K562 (cell line): ENCODE measurements around the gene IL23R. TPM values are rescaled to one million over a fixed set of nuclear protein-coding genes. Genes with fewer than 3 reads are reported as not detected.

Experiments
- ATAC-seq: fragments of 200-7000 bp; cut with Tn5 transposase; 3 replicates; pipeline ENCODE4 v1.9.1; 2020; ENCODE audit warnings: moderate library complexity
- BruUV-seq: library from RNA; stranded (reverse); fragments of 400-500 nt; replicated peaks from 2 replicates; lab custom pipeline; 2021; lab: Mats Ljungman, UMichigan
- CTCF ChIA-PET: fragments of 300-600 bp; formaldehyde crosslinking; extraction: SDS; loops from one replicate; lab custom pipeline; 2021; ENCODE audit warnings: low intra/inter-chr PET ratio; lab: Yijun Ruan, JAX
- POLR2A ChIA-PET: fragments of 300-600, 350-650 bp; sonication (Branson Sonifier 250); formaldehyde crosslinking; extraction: SDS; loops from one replicate; lab custom pipeline; 2021; ENCODE audit warnings: antibody characterized with exemption, inconsistent platforms; lab: Yijun Ruan, JAX
- DNase-seq, 4 experiments: peaks; one replicate each; pipeline versions ENCODE4 v3.0.0 to v3.0.0-alpha.2; 2011 to 2018; ENCODE audit warnings: low spot score in 3 of 4, mixed read lengths in 3 of 4; ENCODE audit errors: extremely low read depth in 1 of 4
- FAIRE-seq: peaks from 2 replicates; lab custom pipeline; 2011; peaks lifted over from hg19 to GRCh38; lab: Jason Lieb, UNC
- H2AFZ ChIP-seq: 2 replicates; pipeline ENCODE4 v1.6.0; 2011; ENCODE audit warnings: low read depth, low read length, control low read depth, inconsistent platforms
- H3K27ac ChIP-seq: fragments of 200-600 bp; 3 replicates; pipeline ENCODE4 v1.8.0; 2011; ENCODE audit warnings: low read depth, mild to moderate bottlenecking, control low read depth, inconsistent platforms, low read length, moderate library complexity, mixed read lengths; ENCODE audit errors: extremely low read depth
- H3K27me3 ChIP-seq, 2 experiments: fragments of 300-600 bp in 1 of 2; 2 replicates in 1 of 2; 3 replicates in 1 of 2; pipeline versions ENCODE4 v1.6.0 to v1.8.0; 2011; ENCODE audit warnings: inconsistent platforms in 2 of 2, low read length in 2 of 2, mild to moderate bottlenecking in 1 of 2, mixed read lengths in 1 of 2, moderate library complexity in 1 of 2; ENCODE audit not compliant: control insufficient read depth in 2 of 2, insufficient read depth in 2 of 2
- H3K36me3 ChIP-seq: fragments of 300-600 bp; 3 replicates; pipeline ENCODE4 v1.8.0; 2011; ENCODE audit warnings: mild to moderate bottlenecking, low read length, inconsistent platforms; ENCODE audit not compliant: control insufficient read depth, insufficient read depth
- H3K4me1 ChIP-seq, 2 experiments: fragments of 200-600 bp in 1 of 2; replicated peaks in 1 of 2; 2 replicates in 1 of 2; 3 replicates in 1 of 2; pipeline versions ENCODE4 v1.5.1 to v1.8.0; 2011; ENCODE audit warnings: inconsistent platforms in 2 of 2, low read length in 2 of 2, mild to moderate bottlenecking in 1 of 2, mixed read lengths in 1 of 2, moderate library complexity in 1 of 2; ENCODE audit not compliant: control insufficient read depth in 2 of 2, insufficient read depth in 2 of 2
- H3K4me2 ChIP-seq: 2 replicates; pipeline ENCODE4 v1.6.1; 2011; ENCODE audit warnings: low read length, control low read depth, inconsistent platforms, mixed read lengths; ENCODE audit not compliant: insufficient read depth
- H3K4me3 ChIP-seq: fragments of 200-600 bp; sonication (generic), shearing (Covaris generic); 2 replicates; pipeline ENCODE4 v1.5.1; 2016; ENCODE audit warnings: control low read depth, inconsistent platforms
- H3K79me2 ChIP-seq: fragments of 200-600 bp; 3 replicates; pipeline ENCODE4 v1.8.0; 2011; ENCODE audit warnings: low read length, inconsistent platforms; ENCODE audit not compliant: control insufficient read depth, insufficient read depth
- H3K9ac ChIP-seq, 2 experiments: 2 replicates each; pipeline versions ENCODE4 v1.6.0 to v1.6.1; 2011; ENCODE audit warnings: low read depth in 2 of 2, low read length in 2 of 2, control low read depth in 1 of 2, inconsistent platforms in 1 of 2, mild to moderate bottlenecking in 1 of 2, mixed read lengths in 1 of 2; ENCODE audit not compliant: insufficient read depth in 1 of 2
- H3K9me1 ChIP-seq: one replicate; pipeline ENCODE4 v1.6.0; 2011; ENCODE audit warnings: inconsistent platforms, mild to moderate bottlenecking, low read length, moderate library complexity; ENCODE audit not compliant: control insufficient read depth, insufficient read depth
- H3K9me3 ChIP-seq: replicated peaks from 2 replicates; pipeline ENCODE4 v1.5.1; 2011; ENCODE audit warnings: low read depth, low read length, inconsistent platforms; ENCODE audit not compliant: control insufficient read depth, insufficient read depth
- H4K20me1 ChIP-seq: replicated peaks from 2 replicates; pipeline ENCODE4 v1.6.1; 2011; ENCODE audit warnings: low read length, inconsistent platforms, mixed read lengths; ENCODE audit not compliant: control insufficient read depth, insufficient read depth
- BRF2 ChIP-seq: IDR thresholded peaks from 3 replicates; pipeline ENCODE4 v1.6.1; 2011; ENCODE audit warnings: borderline replicate concordance, mild to moderate bottlenecking; ENCODE audit not compliant: insufficient read length, insufficient read depth
- CTCFL ChIP-seq: IDR thresholded peaks from 2 replicates; pipeline ENCODE4 v1.6.1; 2011; ENCODE audit warnings: borderline replicate concordance, low read depth, mild to moderate bottlenecking, moderate library complexity, low read length; ENCODE audit not compliant: insufficient read depth, poor library complexity, severe bottlenecking
- KDM4B ChIP-seq, 2 experiments: fragments of 450-650 bp in 1 of 2; sonication (generic) in 1 of 2; IDR thresholded peaks; 2 replicates each; pipeline ENCODE4 v1.6.1; 2016 to 2017; ENCODE audit warnings: borderline replicate concordance in 2 of 2, antibody characterized with exemption in 1 of 2, low read depth in 1 of 2, mild to moderate bottlenecking in 1 of 2
- MYBL2 ChIP-seq, 2 experiments: fragments of 450-650 bp in 1 of 2; sonication (generic) in 1 of 2; formaldehyde crosslinking in 1 of 2; IDR thresholded peaks; 2 replicates each; pipeline versions ENCODE4 v1.6.1 to v1.8.1; 2017 to 2022; ENCODE audit warnings: borderline replicate concordance in 1 of 2, inconsistent platforms in 1 of 2, low read depth in 1 of 2, mild to moderate bottlenecking in 1 of 2, missing genetic modification reagents in 1 of 2, moderate library complexity in 1 of 2
- NR3C1 ChIP-seq: sonication (generic); formaldehyde crosslinking; IDR thresholded peaks from 2 replicates; pipeline ENCODE4 v1.8.1; 2022; ENCODE audit warnings: missing genetic modification reagents
- PBX2 ChIP-seq, 2 experiments: IDR thresholded peaks in 1 of 2; conservative IDR thresholded peaks in 1 of 2; 2 replicates each; pipeline ENCODE4 v1.6.1; 2016; ENCODE audit warnings: low read depth in 2 of 2, mild to moderate bottlenecking in 1 of 2, missing compliant biosample characterization in 1 of 2, missing genetic modification characterization in 1 of 2, moderate library complexity in 1 of 2
- POLR3A ChIP-seq: IDR thresholded peaks from 2 replicates; pipeline ENCODE4 v1.6.1; 2011; ENCODE audit warnings: borderline replicate concordance, mild to moderate bottlenecking, moderate library complexity; ENCODE audit not compliant: insufficient read length, insufficient read depth; ENCODE audit errors: extremely low read depth
- PYGO2 ChIP-seq: fragments of 450-650 bp; IDR thresholded peaks from 2 replicates; pipeline ENCODE4 v1.6.1; 2016; ENCODE audit warnings: mild to moderate bottlenecking, missing genetic modification characterization, moderate library complexity, missing compliant biosample characterization
- RBM25 ChIP-seq: fragments of 200-400 bp; formaldehyde crosslinking; IDR thresholded peaks from 2 replicates; pipeline ENCODE4 v1.6.1; 2018; ENCODE audit warnings: low read length, low read depth, moderate library complexity; ENCODE audit not compliant: severe bottlenecking
- SMAD2 ChIP-seq: fragments of 150-350 bp; IDR thresholded peaks from 2 replicates; pipeline ENCODE4 v1.6.1; 2014; ENCODE audit warnings: low read depth, mild to moderate bottlenecking, low read length
- TCF7 ChIP-seq: sonication (generic); IDR thresholded peaks from 2 replicates; pipeline ENCODE4 v1.6.1; 2016; ENCODE audit warnings: antibody characterized with exemption, borderline replicate concordance
- TSC22D4 ChIP-seq: fragments of 450-650 bp; IDR thresholded peaks from 2 replicates; pipeline ENCODE4 v1.6.1; 2016; ENCODE audit warnings: missing genetic modification characterization, missing biosample characterization, control low read depth
- ZEB2 ChIP-seq: fragments of 450-650 bp; IDR thresholded peaks from 2 replicates; pipeline ENCODE4 v1.6.1; 2016
- WGBS: fragments of 100-300 bp; shearing (Covaris generic); methylation state at CpG from one replicate; pipeline ENCODE4 v1.1.6; 2016; ENCODE audit warnings: low coverage, mixed read lengths; ENCODE audit not compliant: insufficient coverage; ENCODE audit errors: missing lambda C conversion rate; 5-methylcytosine and 5-hydroxymethylcytosine counted together
- in situ Hi-C: fragments of 300-500 bp; cut with MboI; formaldehyde crosslinking; loops from 4 replicates; pipeline ENCODE4 v1.15.0; 2018; ENCODE audit warnings: inconsistent platforms, mixed read lengths
- intact Hi-C: fragments of 100-400 bp; cut with micrococcal nuclease; formaldehyde crosslinking; loops from 2 replicates; pipeline ENCODE4 v1.14.2; 2022
- polyA plus RNA-seq, 8 experiments: library from polyadenylated mRNA; depleted of rRNA in 4 of 8; stranded (reverse) in 5 of 8; unstranded in 3 of 8; fragments of >200 nt; fragmentation: Nextera tagmentation in 2 of 8; fragmentation: Illumina TruSeq in 1 of 8; extraction: Ambion mirVana in 2 of 8; extraction: Trizol in 1 of 8; gene quantifications; 2 replicates each; pipeline versions ENCODE4 v1.2.1 to v1.2.3, GENCODE V29; 2011 to 2014; ENCODE audit warnings: inconsistent platforms in 1 of 8, missing spikeins in 1 of 8
- total RNA-seq, 7 experiments: library from RNA; depleted of rRNA in 6 of 7; stranded (reverse); fragments of >200 nt in 6 of 7; fragmentation: Illumina TruSeq in 2 of 7; extraction: Trizol in 2 of 7; gene quantifications; 2 replicates each; pipeline versions ENCODE4 v1.2.1 to v1.2.3, GENCODE V29; 2011 to 2021; ENCODE audit warnings: low replicate concordance in 1 of 7

The IL23R gene
- total and polyA plus RNA-seq, 9 of the 15 experiments (the other 6 are each of a cell fraction or from before 2014, with no cell fraction given) = 4.4 to 52.7 (median 22.8) TPM

GRCh38 chr1:67165468-67166041 lies 699 bp upstream of the IL23R start (continued):
- TF ChIP-seq PBX2 (CRISPR knock-in tag; IDR thresholded peaks at IDR 0.05; ENCODE audit: low read depth) = no peak
- TF ChIP-seq PBX2 (tag; conservative IDR thresholded peaks at IDR 0.05; ENCODE audit: low read depth) = no peak
- no peak for TF ChIP-seq TSC22D4
- peak; percentile 11 for TF ChIP-seq RBM25
- no peak for TF ChIP-seq BRF2
- TF ChIP-seq SMAD2 = no peak

- H4K20me1 ChIP-seq = no peaks in the 10 kb centered on the region
- no peaks in the 10 kb centered on the region for H3K79me2 ChIP-seq
- in situ Hi-C loops (no loop called here), intact Hi-C loops (no loop called here)
- ChIA-PET POLR2A (interaction anchor here (0.8 kb wide), 1 partner anchor 39 kb away, joined by 3 read pairs; no protein-coding TSS in a partner anchor), CTCF (no interaction called here)
- no peaks in the 10 kb centered on the region for H3K27me3 ChIP-seq
- no peak for FAIRE-seq
- no TSS peak for BruUV-seq
- DNase-seq = no peak
- H3K9me1 ChIP-seq = no peaks in the 10 kb centered on the region
- no peaks in the 10 kb centered on the region for H3K9me3 ChIP-seq
- H3K27ac ChIP-seq = no peak overlapping the region
- no peak overlapping the region for H3K4me2 ChIP-seq
- 52% methylated on average over 2 of the region's 2 CpGs for WGBS
- no peak overlapping the region for H3K4me3 ChIP-seq
- no peak for ATAC-seq
- H3K9ac ChIP-seq = no peak overlapping the region
- peaks cover 0 to 3% of the 10 kb centered on the region in 2 experiments; a peak in 1 of 5 replicates for H3K4me1 ChIP-seq
- TF ChIP-seq POLR3A (no peak), CTCFL (no peak), PYGO2 (tag) (no peak), KDM4B (IDR thresholded peaks at IDR 0.05; ENCODE audit: borderline replicate concordance in 2 of 2, low read depth in 1 of 2) (no peak), ZEB2 (no peak), TCF7 (no peak), MYBL2 (IDR thresholded peaks at IDR 0.05; ENCODE audit: low read depth) (no peak), MYBL2 (CRISPR knock-in tag; IDR thresholded peaks at IDR 0.05; ENCODE audit: borderline replicate concordance) (no peak), NR3C1 (CRISPR knock-in tag) (no peak)
- H3K36me3 ChIP-seq = no peaks in the 10 kb centered on the region
- no peak overlapping the region for H2AFZ ChIP-seq
Observed at GRCh38 chr1:67169496-67169895, 3.2 kb downstream of the IL23R start.
